K562 (cell line): ENCODE data around the gene SLC38A2. TPM values are rescaled to one million over a fixed set of nuclear protein-coding genes. Genes with fewer than 3 reads are reported as not detected.

Source experiments
- ADNP ChIP-seq: fragments of 200-800 bp; sonication (Bioruptor generic); IDR thresholded peaks from 2 replicates; pipeline ENCODE4 v1.6.1; 2016; ENCODE audit warnings: missing genetic modification characterization, missing compliant biosample characterization
- ARHGAP35 ChIP-seq: fragments of 450-650 bp; IDR thresholded peaks from 2 replicates; pipeline ENCODE4 v1.6.1; 2018; ENCODE audit not compliant: partially characterized antibody
- ARID3B ChIP-seq: fragments of 250-450 bp; sonication (Bioruptor Pico); IDR thresholded peaks from 2 replicates; pipeline ENCODE4 v1.4.0; 2020; ENCODE audit warnings: borderline replicate concordance
- BRF2 ChIP-seq: IDR thresholded peaks from 3 replicates; pipeline ENCODE4 v1.6.1; 2011; ENCODE audit warnings: borderline replicate concordance, mild to moderate bottlenecking; ENCODE audit not compliant: insufficient read length, insufficient read depth
- CEBPB ChIP-seq: fragments of 450-650 bp; IDR thresholded peaks from 2 replicates; pipeline ENCODE4 v1.6.1; 2016; ENCODE audit warnings: missing genetic modification characterization, missing compliant biosample characterization
- E2F5 ChIP-seq: sonication (generic); formaldehyde crosslinking; IDR thresholded peaks from 2 replicates; pipeline ENCODE4 v1.8.0; 2022; ENCODE audit warnings: mild to moderate bottlenecking, missing genetic modification reagents
- E2F6 ChIP-seq, 2 experiments: IDR thresholded peaks; 2 replicates each; pipeline ENCODE4 v1.6.1; 2011; ENCODE audit warnings: borderline replicate concordance in 1 of 2, control low read depth in 1 of 2, low read depth in 1 of 2, low read length in 1 of 2, mild to moderate bottlenecking in 1 of 2, mixed read lengths in 1 of 2, moderate library complexity in 1 of 2; ENCODE audit not compliant: insufficient read depth in 1 of 2, insufficient read length in 1 of 2, poor library complexity in 1 of 2, severe bottlenecking in 1 of 2; ENCODE audit errors: extremely low read depth in 1 of 2
- EP400 ChIP-seq: fragments of 450-650 bp; IDR thresholded peaks from 2 replicates; pipeline ENCODE4 v1.6.1; 2017; ENCODE audit warnings: antibody characterized with exemption, mild to moderate bottlenecking, moderate library complexity
- FOXJ3 ChIP-seq: sonication (generic); formaldehyde crosslinking; IDR thresholded peaks from 2 replicates; pipeline ENCODE4 v1.4.0; 2020; ENCODE audit warnings: mild to moderate bottlenecking, missing genetic modification reagents
- HINFP ChIP-seq: fragments of 450-650 bp; conservative IDR thresholded peaks from 2 replicates; pipeline ENCODE4 v1.6.1; 2016; ENCODE audit warnings: missing genetic modification characterization, low read depth, mild to moderate bottlenecking, control low read depth, missing compliant biosample characterization
- HOMEZ ChIP-seq: fragments of 250-450 bp; sonication (Bioruptor Pico); IDR thresholded peaks from 2 replicates; pipeline ENCODE4 v1.4.0; 2020; ENCODE audit warnings: mild to moderate bottlenecking, moderate library complexity
- JUN ChIP-seq, 2 experiments: sonication (generic) in 1 of 2; formaldehyde crosslinking in 1 of 2; IDR thresholded peaks; 2 replicates each; pipeline versions ENCODE4 v1.6.1 to v1.8.0; 2012 to 2022; ENCODE audit warnings: borderline replicate concordance in 2 of 2, mild to moderate bottlenecking in 2 of 2, improper control_type of control experiment in 1 of 2, low read depth in 1 of 2, low read length in 1 of 2, missing genetic modification reagents in 1 of 2
- KHSRP ChIP-seq: fragments of 450-650 bp; IDR thresholded peaks from 2 replicates; pipeline ENCODE4 v1.6.1; 2017
- LEF1 ChIP-seq: fragments of 450-650 bp; IDR thresholded peaks from 2 replicates; pipeline ENCODE4 v1.6.1; 2016; ENCODE audit warnings: mild to moderate bottlenecking
- RBM22 ChIP-seq: fragments of 200-400 bp; formaldehyde crosslinking; IDR thresholded peaks from 2 replicates; pipeline ENCODE4 v1.6.1; 2018; ENCODE audit warnings: low read length, low read depth; ENCODE audit not compliant: poor library complexity, severe bottlenecking
- ZKSCAN8 ChIP-seq: fragments of 200-800 bp; sonication (Bioruptor generic); IDR thresholded peaks from 2 replicates; pipeline ENCODE4 v1.6.1; 2016; ENCODE audit warnings: missing genetic modification characterization, missing compliant biosample characterization
- ZNF316 ChIP-seq: fragments of 450-650 bp; IDR thresholded peaks from 2 replicates; pipeline ENCODE4 v1.6.1; 2016
- ZNF384 ChIP-seq: IDR thresholded peaks from 2 replicates; pipeline ENCODE4 v1.6.1; 2012; ENCODE audit warnings: low read depth, low read length, improper control_type of control experiment
- ZNF561 ChIP-seq: fragments of 450-650 bp; formaldehyde crosslinking; conservative IDR thresholded peaks from 2 replicates; pipeline ENCODE4 v1.4.0; 2020; ENCODE audit warnings: mild to moderate bottlenecking, moderate library complexity
- polyA plus RNA-seq, 8 experiments: library from polyadenylated mRNA; depleted of rRNA in 4 of 8; stranded (reverse) in 5 of 8; unstranded in 3 of 8; fragments of >200 nt; fragmentation: Nextera tagmentation in 2 of 8; fragmentation: Illumina TruSeq in 1 of 8; extraction: Ambion mirVana in 2 of 8; extraction: Trizol in 1 of 8; gene quantifications; 2 replicates each; pipeline versions ENCODE4 v1.2.1 to v1.2.3, GENCODE V29; 2011 to 2014; ENCODE audit warnings: inconsistent platforms in 1 of 8, missing spikeins in 1 of 8
- total RNA-seq, 7 experiments: library from RNA; depleted of rRNA in 6 of 7; stranded (reverse); fragments of >200 nt in 6 of 7; fragmentation: Illumina TruSeq in 2 of 7; extraction: Trizol in 2 of 7; gene quantifications; 2 replicates each; pipeline versions ENCODE4 v1.2.1 to v1.2.3, GENCODE V29; 2011 to 2021; ENCODE audit warnings: low replicate concordance in 1 of 7

The SLC38A2 gene
- total and polyA plus RNA-seq, 9 of the 15 experiments (the other 6 are each of a cell fraction or from before 2014, with no cell fraction given) = 98.7 to 292 (median 143) TPM

- TF ChIP-seq E2F5 (CRISPR knock-in tag) (no peak), JUN (IDR thresholded peaks at IDR 0.05; ENCODE audit: borderline replicate concordance, low read depth, low read length) (no peak), JUN (CRISPR knock-in tag; IDR thresholded peaks at IDR 0.05; ENCODE audit: borderline replicate concordance) (no peak), FOXJ3 (CRISPR knock-in tag) (no peak), E2F6 (IDR thresholded peaks at IDR 0.05; ENCODE audit: borderline replicate concordance in 1 of 2, extremely low read depth in 1 of 2, insufficient read depth in 1 of 2, insufficient read length in 1 of 2, low read depth in 1 of 2, low read length in 1 of 2, poor library complexity in 1 of 2, severe bottlenecking in 1 of 2) (peak in 1 of 2 experiments; percentile 5), HINFP (tag) (no peak), HOMEZ (no peak), LEF1 (no peak), ZKSCAN8 (CRISPR knock-in tag) (no peak), ADNP (tag) (no peak), ZNF561 (CRISPR knock-in tag) (no peak), CEBPB (tag) (no peak), ARHGAP35 (no peak), ZNF384 (no peak), ARID3B (CRISPR knock-in tag) (no peak), EP400 (peak; percentile 91), ZNF316 (no peak), BRF2 (no peak), RBM22 (peak; percentile 67), KHSRP (no peak)
These were observed 11.3 kb upstream of the SLC38A2 start (continued) for GRCh38 chr12:46383654-46384450.
